ENCODE measurements around the gene GPATCH8.

DNA sequence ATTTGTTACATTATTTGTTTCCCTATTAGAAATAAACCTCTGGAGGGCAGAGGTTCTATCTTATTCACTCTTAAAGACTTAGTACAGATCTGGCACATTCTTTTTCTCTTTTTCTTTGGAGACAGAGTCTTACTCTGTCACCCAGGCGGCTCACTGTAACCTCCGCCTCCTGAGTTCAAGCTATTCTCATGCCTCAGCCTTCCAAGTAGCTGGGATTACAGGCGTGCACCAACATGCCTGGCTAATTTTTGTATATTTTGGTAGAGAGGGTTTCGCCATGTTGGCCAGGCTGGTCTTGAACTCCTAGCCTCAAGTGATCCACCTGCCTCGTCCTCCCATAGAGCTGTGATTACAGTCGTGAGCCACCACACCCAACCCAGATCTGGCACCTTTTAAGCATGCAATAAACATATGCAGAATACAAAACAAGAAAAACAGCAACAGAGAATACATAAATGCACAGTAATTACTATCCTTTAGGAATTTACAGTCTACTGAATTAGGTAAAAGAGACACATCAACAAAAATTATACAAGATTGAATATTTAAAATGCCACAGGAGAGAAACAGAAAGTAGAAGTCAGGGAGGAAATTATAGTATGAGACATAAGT lies 52.1 kb downstream of the GPATCH8 start:
- TF ChIP-seq, protein P1, sequence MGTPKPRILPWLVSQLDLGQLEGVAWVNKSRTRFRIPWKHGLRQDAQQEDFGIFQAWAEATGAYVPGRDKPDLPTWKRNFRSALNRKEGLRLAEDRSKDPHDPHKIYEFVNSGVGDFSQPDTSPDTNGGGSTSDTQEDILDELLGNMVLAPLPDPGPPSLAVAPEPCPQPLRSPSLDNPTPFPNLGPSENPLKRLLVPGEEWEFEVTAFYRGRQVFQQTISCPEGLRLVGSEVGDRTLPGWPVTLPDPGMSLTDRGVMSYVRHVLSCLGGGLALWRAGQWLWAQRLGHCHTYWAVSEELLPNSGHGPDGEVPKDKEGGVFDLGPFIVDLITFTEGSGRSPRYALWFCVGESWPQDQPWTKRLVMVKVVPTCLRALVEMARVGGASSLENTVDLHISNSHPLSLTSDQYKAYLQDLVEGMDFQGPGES (IDR thresholded peaks at IDR 0.05; ENCODE audit: low read depth, low read length), result no peak
- TF ChIP-seq, protein P2, sequence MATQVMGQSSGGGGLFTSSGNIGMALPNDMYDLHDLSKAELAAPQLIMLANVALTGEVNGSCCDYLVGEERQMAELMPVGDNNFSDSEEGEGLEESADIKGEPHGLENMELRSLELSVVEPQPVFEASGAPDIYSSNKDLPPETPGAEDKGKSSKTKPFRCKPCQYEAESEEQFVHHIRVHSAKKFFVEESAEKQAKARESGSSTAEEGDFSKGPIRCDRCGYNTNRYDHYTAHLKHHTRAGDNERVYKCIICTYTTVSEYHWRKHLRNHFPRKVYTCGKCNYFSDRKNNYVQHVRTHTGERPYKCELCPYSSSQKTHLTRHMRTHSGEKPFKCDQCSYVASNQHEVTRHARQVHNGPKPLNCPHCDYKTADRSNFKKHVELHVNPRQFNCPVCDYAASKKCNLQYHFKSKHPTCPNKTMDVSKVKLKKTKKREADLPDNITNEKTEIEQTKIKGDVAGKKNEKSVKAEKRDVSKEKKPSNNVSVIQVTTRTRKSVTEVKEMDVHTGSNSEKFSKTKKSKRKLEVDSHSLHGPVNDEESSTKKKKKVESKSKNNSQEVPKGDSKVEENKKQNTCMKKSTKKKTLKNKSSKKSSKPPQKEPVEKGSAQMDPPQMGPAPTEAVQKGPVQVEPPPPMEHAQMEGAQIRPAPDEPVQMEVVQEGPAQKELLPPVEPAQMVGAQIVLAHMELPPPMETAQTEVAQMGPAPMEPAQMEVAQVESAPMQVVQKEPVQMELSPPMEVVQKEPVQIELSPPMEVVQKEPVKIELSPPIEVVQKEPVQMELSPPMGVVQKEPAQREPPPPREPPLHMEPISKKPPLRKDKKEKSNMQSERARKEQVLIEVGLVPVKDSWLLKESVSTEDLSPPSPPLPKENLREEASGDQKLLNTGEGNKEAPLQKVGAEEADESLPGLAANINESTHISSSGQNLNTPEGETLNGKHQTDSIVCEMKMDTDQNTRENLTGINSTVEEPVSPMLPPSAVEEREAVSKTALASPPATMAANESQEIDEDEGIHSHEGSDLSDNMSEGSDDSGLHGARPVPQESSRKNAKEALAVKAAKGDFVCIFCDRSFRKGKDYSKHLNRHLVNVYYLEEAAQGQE (IDR thresholded peaks at IDR 0.05; ENCODE audit: low read depth, low read length), result no peak
- TF ChIP-seq, protein P3, sequence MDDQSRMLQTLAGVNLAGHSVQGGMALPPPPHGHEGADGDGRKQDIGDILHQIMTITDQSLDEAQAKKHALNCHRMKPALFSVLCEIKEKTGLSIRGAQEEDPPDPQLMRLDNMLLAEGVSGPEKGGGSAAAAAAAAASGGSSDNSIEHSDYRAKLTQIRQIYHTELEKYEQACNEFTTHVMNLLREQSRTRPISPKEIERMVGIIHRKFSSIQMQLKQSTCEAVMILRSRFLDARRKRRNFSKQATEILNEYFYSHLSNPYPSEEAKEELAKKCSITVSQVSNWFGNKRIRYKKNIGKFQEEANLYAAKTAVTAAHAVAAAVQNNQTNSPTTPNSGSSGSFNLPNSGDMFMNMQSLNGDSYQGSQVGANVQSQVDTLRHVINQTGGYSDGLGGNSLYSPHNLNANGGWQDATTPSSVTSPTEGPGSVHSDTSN (IDR thresholded peaks at IDR 0.05), result no peak
- TF ChIP-seq MXI1 (IDR thresholded peaks at IDR 0.05; ENCODE audit: low read depth, low read length) (no peak), NRF1 (IDR thresholded peaks at IDR 0.05; ENCODE audit: low read depth, low read length) (no peak)
